SW 1271 (cell line): ENCODE results near the gene ATAD3C.
"Not testable (repeated sequence)": the region's sequence is repeated elsewhere in the genome, so short reads cannot be mapped to it uniquely, and the experiment has no call there.

Source experiments
- DNase-seq, 2 experiments: peaks; one replicate each; lab custom pipeline; 2025; lab: John Stamatoyannopoulos, UW

ATAD3C gene

GRCh38 chr1:1432274-1432950, 17.1 kb upstream of the ATAD3C start:
- no peak for DNase-seq

GRCh38 chr1:1432951-1433803, 16.3 kb upstream of the ATAD3C start:
- DNase-seq = no peak

GRCh38 chr1:1433804-1434130, 15.7 kb upstream of the ATAD3C start:
- no peak for DNase-seq

- DNase-seq = no peak
These were observed 15.2 kb upstream of the ATAD3C start for GRCh38 chr1:1434131-1434823.

- no peak for DNase-seq
These were observed 14.7 kb upstream of the ATAD3C start for GRCh38 chr1:1434824-1435105.

- no peak for DNase-seq
These were observed 14.2 kb upstream of the ATAD3C start, which contains the start of gene VWA1 for GRCh38 chr1:1435106-1435903. TSS of gene VWA1 (plus strand) at chr1:1435690. CDS start at chr1:1435749, 59 bp downstream.

- DNase-seq = no peak
These were observed 13.4 kb upstream of the ATAD3C start for GRCh38 chr1:1435911-1436629.

GRCh38 chr1:1436630-1437032, 12.9 kb upstream of the ATAD3C start:
- DNase-seq = no peak

GRCh38 chr1:1437033-1437903, 12.2 kb upstream of the ATAD3C start:
- no peak for DNase-seq

- DNase-seq = no peak
These were observed 11.5 kb upstream of the ATAD3C start for GRCh38 chr1:1437904-1438376.

GRCh38 chr1:1438531-1439381, 10.7 kb upstream of the ATAD3C start:
- no peak for DNase-seq

GRCh38 chr1:1439546-1440261, 9.8 kb upstream of the ATAD3C start:
- no peak for DNase-seq

GRCh38 chr1:1440262-1441001, 9.1 kb upstream of the ATAD3C start:
- no peak for DNase-seq

GRCh38 chr1:1441002-1441888, 8.2 kb upstream of the ATAD3C start:
- DNase-seq = no peak

- no peak for DNase-seq
These were observed 7.3 kb upstream of the ATAD3C start for GRCh38 chr1:1442069-1442770.

- DNase-seq = not testable (repeated sequence)
These were observed 2.9 kb upstream of the ATAD3C start for GRCh38 chr1:1446631-1447030.
